Measurements from ENCODE around the gene SELENOI.
"Not testable (repeated sequence)": the region's sequence is repeated elsewhere in the genome, so short reads cannot be mapped to it uniquely, and the experiment has no call there.

Gene SELENOI

DNA sequence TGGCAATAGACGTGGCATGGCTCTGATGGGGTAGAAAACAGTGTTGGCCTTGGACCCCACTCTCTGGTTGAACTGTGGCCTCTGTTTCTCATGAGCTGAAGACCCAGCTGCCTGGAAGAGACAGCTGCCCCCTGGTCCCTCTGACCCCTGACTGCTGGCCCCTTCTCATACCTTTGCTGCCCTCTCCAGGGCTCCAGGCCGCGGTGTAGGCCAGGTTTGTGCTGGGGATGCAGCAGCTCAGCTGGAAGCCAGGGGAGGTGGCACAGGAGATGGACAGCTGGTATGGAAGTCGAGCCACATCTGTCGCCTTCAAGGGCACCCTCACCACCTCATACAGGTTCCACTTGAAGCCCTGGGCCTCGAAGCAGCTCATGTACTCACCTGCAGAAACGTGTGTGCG, 31.7 kb upstream of the SELENOI start:
- ChIA-PET POLR2A (no interaction called here), CTCF (no interaction called here)
- TF ChIP-seq, protein P1, sequence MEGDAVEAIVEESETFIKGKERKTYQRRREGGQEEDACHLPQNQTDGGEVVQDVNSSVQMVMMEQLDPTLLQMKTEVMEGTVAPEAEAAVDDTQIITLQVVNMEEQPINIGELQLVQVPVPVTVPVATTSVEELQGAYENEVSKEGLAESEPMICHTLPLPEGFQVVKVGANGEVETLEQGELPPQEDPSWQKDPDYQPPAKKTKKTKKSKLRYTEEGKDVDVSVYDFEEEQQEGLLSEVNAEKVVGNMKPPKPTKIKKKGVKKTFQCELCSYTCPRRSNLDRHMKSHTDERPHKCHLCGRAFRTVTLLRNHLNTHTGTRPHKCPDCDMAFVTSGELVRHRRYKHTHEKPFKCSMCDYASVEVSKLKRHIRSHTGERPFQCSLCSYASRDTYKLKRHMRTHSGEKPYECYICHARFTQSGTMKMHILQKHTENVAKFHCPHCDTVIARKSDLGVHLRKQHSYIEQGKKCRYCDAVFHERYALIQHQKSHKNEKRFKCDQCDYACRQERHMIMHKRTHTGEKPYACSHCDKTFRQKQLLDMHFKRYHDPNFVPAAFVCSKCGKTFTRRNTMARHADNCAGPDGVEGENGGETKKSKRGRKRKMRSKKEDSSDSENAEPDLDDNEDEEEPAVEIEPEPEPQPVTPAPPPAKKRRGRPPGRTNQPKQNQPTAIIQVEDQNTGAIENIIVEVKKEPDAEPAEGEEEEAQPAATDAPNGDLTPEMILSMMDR (IDR thresholded peaks at IDR 0.05; ENCODE audit: control extremely low read depth, extremely low read depth, low read depth, missing control alignments): no peak
- peak; percentile 17 for DNase-seq (ENCODE audit: extremely low spot score)

DNA sequence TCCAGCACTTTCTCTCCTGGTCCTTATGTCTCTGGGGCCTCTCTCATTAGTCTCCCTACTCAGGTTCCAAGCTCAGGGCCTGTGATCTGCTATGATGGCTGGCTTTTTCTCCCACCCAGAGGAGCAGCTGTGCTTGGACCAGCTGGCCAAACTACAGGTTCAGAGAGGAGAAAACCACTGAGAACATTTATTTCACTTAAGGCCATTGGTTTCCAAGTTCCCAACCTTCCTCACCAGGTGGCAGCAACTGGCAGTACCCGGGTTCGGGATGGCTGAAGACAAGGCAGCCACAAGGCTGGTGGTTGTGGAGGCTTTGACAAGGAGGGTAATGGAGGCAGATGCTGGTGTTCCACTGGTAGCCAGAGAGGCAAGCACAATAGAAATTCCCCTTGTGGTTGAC, 29.9 kb upstream of the SELENOI start:
- TF ChIP-seq, protein P1 (IDR thresholded peaks at IDR 0.05; ENCODE audit: control extremely low read depth, extremely low read depth, low read depth, missing control alignments): peak; percentile 0
- POLR2A ChIA-PET: no interaction called here
- CTCF ChIA-PET: interaction anchor here (0.8 to 2.1 kb wide), 3 partner anchors 14 to 70 kb away, joined by 3 to 9 read pairs (median 3); no protein-coding TSS in a partner anchor
- peak; percentile 23 for DNase-seq (ENCODE audit: extremely low spot score)

DNA sequence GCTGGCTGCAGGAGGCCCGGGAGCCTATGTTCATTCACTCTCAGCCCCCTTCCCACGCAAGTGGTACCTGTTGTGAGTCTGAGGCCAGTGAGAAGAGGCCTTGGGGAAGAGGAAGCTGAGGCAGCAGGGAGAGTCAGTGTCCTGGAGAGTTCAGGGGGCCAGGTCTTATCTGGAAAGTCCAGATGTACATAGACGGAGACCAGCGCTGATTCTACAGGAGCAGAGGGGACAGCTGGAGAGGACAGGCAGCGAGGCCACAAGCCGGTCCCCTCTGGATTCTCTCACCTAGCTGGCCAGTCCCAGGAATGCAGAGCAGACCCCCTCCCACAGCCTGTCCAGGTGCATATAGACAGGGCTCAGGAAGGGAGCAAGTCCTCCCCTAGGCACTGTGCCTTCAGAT, 29.1 kb upstream of the SELENOI start:
- ChIA-PET POLR2A (interaction anchor here (0.5 kb wide), 1 partner anchor 48 kb away, joined by 7 read pairs; no protein-coding TSS in a partner anchor), CTCF (interaction anchor here (0.9 to 2.1 kb wide), 3 partner anchors 9 to 71 kb away, joined by 3 to 9 read pairs (median 3); no protein-coding TSS in a partner anchor)
- TF ChIP-seq, protein P1 (IDR thresholded peaks at IDR 0.05; ENCODE audit: control extremely low read depth, extremely low read depth, low read depth, missing control alignments): no peak
- peak; percentile 11 for DNase-seq (ENCODE audit: extremely low spot score)

DNA sequence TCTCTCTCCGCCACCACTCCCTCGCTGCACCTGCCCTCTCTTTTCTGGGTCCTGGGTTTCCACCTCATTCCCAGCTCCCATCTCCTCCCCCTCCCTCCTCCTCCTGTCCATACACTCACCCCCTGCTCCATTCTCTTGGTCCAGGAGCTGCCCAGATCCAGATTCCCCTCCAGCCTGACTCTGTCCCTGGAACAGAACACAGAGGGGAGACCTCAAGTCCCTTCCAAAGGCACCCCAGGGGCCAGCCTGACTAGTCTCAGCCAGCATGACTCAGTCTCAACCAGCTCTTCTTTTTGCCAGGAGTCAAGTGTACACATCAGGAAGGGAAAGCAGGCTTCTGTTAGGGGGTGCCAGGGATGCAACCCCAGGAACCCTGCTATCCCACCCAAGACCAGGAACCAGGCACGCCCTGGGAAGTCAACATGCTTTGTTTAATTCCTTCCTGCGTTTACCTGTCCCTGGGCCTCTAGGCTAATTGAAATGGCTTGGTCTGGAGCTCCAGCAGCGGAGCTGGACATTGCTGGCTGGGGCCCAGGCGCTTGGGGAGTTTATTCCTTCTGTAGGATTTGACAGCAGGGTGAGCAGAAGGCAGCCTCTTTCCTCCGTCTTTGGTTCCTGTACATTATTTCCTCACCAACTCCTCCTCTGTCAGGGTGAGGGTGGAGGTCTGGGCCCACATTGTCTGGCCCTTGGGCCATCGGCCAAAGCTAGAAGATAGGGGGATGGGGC, 28.4 kb upstream of the SELENOI start:
- POLR2A ChIA-PET: interaction anchor here (0.5 kb wide), 1 partner anchor 49 kb away, joined by 7 read pairs; no protein-coding TSS in a partner anchor
- CTCF ChIA-PET: interaction anchor here (1.0 to 5.6 kb wide), 3 partner anchors 9 to 13 kb away, joined by 3 to 24 read pairs (median 3); no protein-coding TSS in a partner anchor
- DNase-seq (ENCODE audit: extremely low spot score): no peak
- TF ChIP-seq, protein P1 (IDR thresholded peaks at IDR 0.05; ENCODE audit: control extremely low read depth, extremely low read depth, low read depth, missing control alignments): no peak

DNA sequence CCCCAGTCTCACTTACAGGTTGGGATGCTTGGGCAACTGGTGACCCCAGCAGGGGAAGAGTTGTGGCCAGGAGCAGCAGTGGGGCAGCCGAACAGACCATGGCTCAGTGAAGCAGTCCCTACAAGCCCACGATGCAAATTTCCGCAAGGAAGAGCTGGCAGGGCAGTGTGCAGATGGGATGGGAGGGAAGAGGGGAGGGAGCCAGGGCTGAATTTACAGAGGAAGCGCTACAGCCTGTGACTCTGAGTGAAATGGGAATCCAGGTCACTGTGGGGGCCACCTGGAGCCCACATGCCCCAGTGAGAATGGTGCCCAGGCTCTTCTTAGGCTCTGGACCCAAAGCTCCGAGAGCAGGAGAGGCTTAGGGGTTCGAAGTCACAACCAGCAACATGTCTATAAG, 27.0 kb upstream of the SELENOI start:
- no peak for DNase-seq (ENCODE audit: extremely low spot score)
- ChIA-PET POLR2A (no interaction called here), CTCF (interaction anchor here (0.7 to 5.6 kb wide), 3 partner anchors 8 to 12 kb away, joined by 3 to 24 read pairs (median 3); no protein-coding TSS in a partner anchor)
- TF ChIP-seq, protein P1 (IDR thresholded peaks at IDR 0.05; ENCODE audit: control extremely low read depth, extremely low read depth, low read depth, missing control alignments): no peak

DNA sequence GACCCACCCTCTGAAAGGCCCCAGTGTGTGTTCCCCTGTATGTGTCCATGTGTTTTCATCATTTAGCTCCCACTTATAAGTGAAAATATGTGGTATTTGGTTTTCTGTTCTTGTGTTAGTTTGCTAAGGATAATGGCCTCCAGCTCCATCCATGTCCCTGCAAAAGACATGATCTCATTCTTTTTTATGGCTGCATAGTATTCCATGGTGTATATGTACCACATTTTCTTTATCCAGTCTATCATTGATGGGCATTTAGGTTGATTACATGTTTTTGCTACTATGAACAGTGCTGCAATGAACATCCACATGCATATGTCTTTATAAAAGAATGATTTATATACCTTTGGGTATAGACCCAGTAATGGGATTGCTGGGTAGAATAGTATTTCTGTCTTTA, 21.5 kb upstream of the SELENOI start:
- CTCF ChIA-PET; POLR2A ChIA-PET; DNase-seq (ENCODE audit: extremely low spot score): not testable (repeated sequence)

DNA sequence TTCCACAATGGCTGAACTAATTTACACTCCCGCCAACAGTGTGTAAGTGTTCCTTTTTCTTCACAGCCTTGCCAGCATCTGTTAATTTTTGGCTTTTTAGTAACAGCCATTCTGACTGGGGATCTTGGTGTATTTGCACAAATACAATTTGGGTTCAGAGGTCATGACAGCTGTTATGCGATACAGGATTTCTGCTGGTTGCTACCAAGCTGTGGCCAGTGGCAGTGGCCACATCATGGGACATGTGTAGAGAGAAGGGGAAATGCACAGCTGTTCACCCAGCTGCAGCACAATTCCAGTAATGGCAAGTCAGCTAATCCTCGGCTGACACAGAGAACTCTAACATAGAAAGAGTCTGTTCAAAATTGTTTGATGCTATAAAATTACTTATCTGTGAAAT, 21.0 kb upstream of the SELENOI start:
- TF ChIP-seq, protein P1 (IDR thresholded peaks at IDR 0.05; ENCODE audit: control extremely low read depth, extremely low read depth, low read depth, missing control alignments): no peak
- POLR2A ChIA-PET: interaction anchor here (0.5 kb wide), 1 partner anchor 128 kb away, joined by 3 read pairs; no protein-coding TSS in a partner anchor
- DNase-seq (ENCODE audit: extremely low spot score): no peak
- CTCF ChIA-PET: no interaction called here

Measured in GM10248 (cell line).